ENCODE measurements around the gene SYNGAP1. TPM values are rescaled to one million over a fixed set of nuclear protein-coding genes. Genes with fewer than 3 reads are reported as not detected.

Gene SYNGAP1
- total and polyA plus RNA-seq, 4 donors: 0.32 to 1.8 (median 1.1) TPM

GRCh38 chr6:33443025-33443424 is 23.2 kb downstream of the SYNGAP1 start:
- no peaks in the 10 kb centered on the region for H3K27me3 ChIP-seq (ENCODE audit: control insufficient read depth in 4 of 4, insufficient read depth in 4 of 4, low read length in 3 of 4)
- no peak for DNase-seq (ENCODE audit: low spot score)
- TF ChIP-seq ZBTB33 (IDR thresholded peaks at IDR 0.05) (no peak), FOXA2 (IDR thresholded peaks at IDR 0.05) (no peak), EGR1 (IDR thresholded peaks at IDR 0.05; ENCODE audit: low read depth in 2 of 2) (no peak), REST (IDR thresholded peaks at IDR 0.05) (no peak), YY1 (IDR thresholded peaks at IDR 0.05) (no peak), MAX (IDR thresholded peaks at IDR 0.05) (no peak), HNF4G (IDR thresholded peaks at IDR 0.05) (no peak), GABPA (IDR thresholded peaks at IDR 0.05 in 1 of 2, conservative IDR thresholded peaks at IDR 0.05 in 1 of 2) (no peak), JUND (IDR thresholded peaks at IDR 0.05) (no peak), FOXA1 (IDR thresholded peaks at IDR 0.05) (no peak), RAD21 (IDR thresholded peaks at IDR 0.05) (no peak), NR2F2 (IDR thresholded peaks at IDR 0.05) (no peak), CTCF (IDR thresholded peaks at IDR 0.05; ENCODE audit: low read depth, low read length, missing input control) (no peak), HNF4A (conservative IDR thresholded peaks at IDR 0.05) (no peak), SP1 (IDR thresholded peaks at IDR 0.05) (no peak), RXRA (IDR thresholded peaks at IDR 0.05) (no peak), ATF3 (IDR thresholded peaks at IDR 0.05) (no peak), TAF1 (conservative IDR thresholded peaks at IDR 0.05) (no peak)
- H3K9me3 ChIP-seq (ENCODE audit: control insufficient read depth in 4 of 4, low read length in 3 of 4): no peaks in the 10 kb centered on the region
- no peak overlapping the region for H3K27ac ChIP-seq (ENCODE audit: low read depth in 1 of 2, low read length in 2 of 2)
- no peak overlapping the region for H3K9ac ChIP-seq (ENCODE audit: low read depth in 1 of 2, low read length in 2 of 2)
- no peaks in the 10 kb centered on the region for H3K36me3 ChIP-seq (ENCODE audit: control insufficient read depth in 4 of 4, insufficient read depth in 3 of 4, low read depth in 1 of 4, low read length in 3 of 4)
- no peak overlapping the region for H3K4me3 ChIP-seq (ENCODE audit: low read depth in 1 of 3, low read length in 3 of 3)
- 97% methylated on average over 17 of the region's 17 CpGs for WGBS
- no peaks in the 10 kb centered on the region for H3K4me1 ChIP-seq (ENCODE audit: control insufficient read depth in 4 of 4, insufficient read depth in 4 of 4, low read length in 3 of 4)

Data from liver (tissue), 9 donors.